ENCODE results near the gene PITPNM2. TPM values are rescaled to one million over a fixed set of nuclear protein-coding genes. Genes with fewer than 3 reads are reported as not detected.
A peak's percentile ranks its signal among the peaks of the same experiment; 100 is the strongest.
"Not testable (repeated sequence)": the region's sequence is repeated elsewhere in the genome, so short reads cannot be mapped to it uniquely, and the experiment has no call there.

The PITPNM2 gene
- total RNA-seq, 2 experiments from 2014 or later = 8.6 to 11.6 TPM

DNA sequence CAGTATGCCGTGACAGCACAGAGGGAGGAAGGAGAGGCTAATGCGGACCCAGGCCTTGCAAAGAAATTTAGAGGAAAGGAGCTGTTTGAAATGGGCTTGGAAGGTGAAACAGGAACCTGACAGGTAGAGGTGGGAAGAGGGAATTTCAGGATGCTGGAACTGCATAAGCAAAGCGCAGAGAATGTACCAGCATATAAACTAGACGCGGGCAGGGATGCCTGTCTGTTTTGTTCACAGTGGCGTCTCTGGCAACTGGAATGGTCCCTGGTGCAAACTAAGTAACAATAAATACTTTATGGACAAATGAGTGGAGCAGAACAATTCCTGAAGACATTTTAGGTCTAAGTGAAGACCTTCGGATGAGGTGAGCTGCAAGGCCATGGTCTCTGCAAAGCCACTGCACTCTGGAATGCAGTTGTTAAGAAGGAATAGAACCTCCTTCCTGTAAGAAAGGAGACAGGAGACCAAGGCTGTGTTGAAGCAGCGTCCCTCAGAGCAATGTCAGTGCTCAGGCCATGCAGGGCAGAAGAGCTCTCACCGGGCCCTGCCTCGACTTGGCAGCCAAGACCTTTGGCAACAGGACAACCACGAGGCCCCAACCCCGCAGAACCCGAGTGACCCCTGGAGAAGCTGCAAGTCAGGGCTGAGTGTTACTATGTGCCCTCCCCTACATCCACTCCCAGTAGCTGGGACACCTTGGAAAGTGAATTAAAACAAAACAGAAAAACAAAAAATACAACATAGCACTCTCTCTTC is 42.8 kb downstream of the PITPNM2 start:
- ATAC-seq (no peak), DNase-seq (no peak)
- peak overlapping the region; percentile 93 for H3K27ac Mint-ChIP-seq
- peaks cover 41% of the 10 kb centered on the region for H3K4me1 Mint-ChIP-seq
- H3K27me3 Mint-ChIP-seq = no peaks in the 10 kb centered on the region
- H3K4me3 Mint-ChIP-seq = no peak overlapping the region
- H3K36me3 Mint-ChIP-seq = peaks cover 2% of the 10 kb centered on the region
- CTCF ChIA-PET = interaction anchor here (0.7 to 2.2 kb wide), 4 partner anchors 12 to 33 kb away, joined by 3 to 9 read pairs (median 8); no protein-coding TSS in a partner anchor
- H3K9me3 Mint-ChIP-seq (ENCODE audit: low read depth) = no peaks in the 10 kb centered on the region

GRCh38 chr12:123106640-123107359 is 44.1 kb downstream of the PITPNM2 start:
- Mint-ChIP-seq H3K4me1 (peaks cover 41% of the 10 kb centered on the region), H3K9me3 (ENCODE audit: low read depth) (no peaks in the 10 kb centered on the region), H3K36me3 (peaks cover 2% of the 10 kb centered on the region), H3K27me3 (no peaks in the 10 kb centered on the region), H3K27ac (peak overlapping the region; percentile 93), H3K4me3 (peak overlapping the region; percentile 40)
- peak; percentile 96 for ATAC-seq
- CTCF ChIA-PET = interaction anchor here (1.0 to 2.2 kb wide), 6 partner anchors 14 to 385 kb away, joined by 3 to 9 read pairs (median 5); no protein-coding TSS in a partner anchor
- peak; percentile 90 for DNase-seq

DNA sequence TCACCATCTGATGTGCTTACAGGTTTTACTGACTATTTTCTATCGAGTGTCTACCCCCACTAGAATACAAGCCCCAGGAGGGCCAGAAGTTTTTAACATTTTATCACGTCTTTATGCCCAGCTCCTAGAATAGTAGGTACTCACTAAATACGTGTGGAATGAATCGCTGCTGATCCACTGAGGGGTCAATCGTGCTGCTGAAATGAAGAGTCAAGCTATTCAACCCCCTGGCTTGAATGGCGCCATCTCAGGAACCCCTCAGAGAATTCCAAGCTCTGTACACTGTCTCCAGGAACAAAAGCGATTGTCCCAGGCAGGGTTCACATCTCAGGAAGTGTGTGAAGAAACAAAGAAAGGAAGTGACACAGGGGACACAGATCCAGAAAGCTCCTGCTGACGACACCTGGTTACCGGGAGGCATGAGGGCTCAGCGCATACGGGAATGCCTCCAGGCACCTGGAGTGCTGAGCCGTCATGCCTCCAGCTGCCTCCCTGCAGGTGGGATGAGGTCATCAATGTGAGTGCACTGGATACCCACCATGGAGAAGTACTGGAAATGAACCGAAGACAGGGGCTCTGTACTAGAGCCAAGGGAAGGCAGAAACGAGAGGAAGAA is 45.6 kb downstream of the PITPNM2 start:
- H3K27me3 Mint-ChIP-seq = no peaks in the 10 kb centered on the region
- ATAC-seq (no peak), DNase-seq (no peak)
- peaks cover 2% of the 10 kb centered on the region for H3K36me3 Mint-ChIP-seq
- H3K27ac Mint-ChIP-seq = peak overlapping the region; percentile 93
- peaks cover 30% of the 10 kb centered on the region for H3K4me1 Mint-ChIP-seq
- H3K9me3 Mint-ChIP-seq (ENCODE audit: low read depth) = no peaks in the 10 kb centered on the region
- no peak overlapping the region for H3K4me3 Mint-ChIP-seq
- CTCF ChIA-PET = interaction anchor here (0.9 kb wide), 1 partner anchor 26 kb away, joined by 3 read pairs; no protein-coding TSS in a partner anchor

DNA sequence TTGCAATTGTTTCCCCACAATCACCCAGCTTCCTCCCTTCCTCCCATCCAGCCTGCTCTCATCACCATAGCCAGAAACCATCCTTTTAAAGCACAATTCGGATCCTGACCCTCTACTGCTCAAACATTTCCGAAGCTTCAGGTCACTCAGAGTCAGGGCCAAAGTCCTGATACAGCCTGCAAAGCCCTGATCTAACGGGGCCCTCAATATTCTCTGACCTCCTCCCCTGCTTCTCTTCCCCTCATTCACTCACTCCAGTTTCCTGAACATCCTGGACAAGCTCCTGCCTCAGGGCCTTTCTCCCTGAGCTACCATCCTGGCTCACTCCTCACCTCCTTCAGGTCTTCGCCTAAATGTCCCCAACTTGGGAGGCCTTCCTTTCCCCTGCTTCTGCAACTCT is 46.1 kb downstream of the PITPNM2 start:
- ATAC-seq (no peak), DNase-seq (no peak)
- Mint-ChIP-seq H3K4me3 (no peak overlapping the region), H3K9me3 (ENCODE audit: low read depth) (no peaks in the 10 kb centered on the region), H3K27ac (no peak overlapping the region), H3K27me3 (no peaks in the 10 kb centered on the region), H3K4me1 (peaks cover 30% of the 10 kb centered on the region), H3K36me3 (peaks cover 2% of the 10 kb centered on the region)
- CTCF ChIA-PET = interaction anchor here (0.9 kb wide), 1 partner anchor 27 kb away, joined by 3 read pairs; no protein-coding TSS in a partner anchor

DNA sequence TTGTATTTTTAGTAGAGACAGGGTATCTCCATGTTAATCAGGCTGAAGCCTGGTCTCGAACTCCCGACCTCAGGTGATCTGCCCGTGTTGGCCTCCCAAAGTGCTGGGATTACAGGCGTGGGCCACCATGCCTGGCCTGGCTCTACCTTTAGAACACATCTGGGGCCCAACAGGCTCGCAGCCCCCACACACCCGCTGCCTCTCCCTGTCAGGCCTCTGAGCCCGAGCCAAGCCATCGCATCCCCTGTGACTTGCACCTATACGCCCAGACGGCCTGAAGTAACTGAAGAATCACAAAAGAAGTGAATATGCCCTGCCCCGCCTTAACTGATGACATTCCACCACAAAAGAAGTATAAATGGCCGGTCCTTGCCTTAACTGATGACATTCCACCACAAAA is 46.8 kb downstream of the PITPNM2 start:
- not testable (repeated sequence) for H3K27me3 Mint-ChIP-seq; H3K27ac Mint-ChIP-seq; DNase-seq; H3K4me3 Mint-ChIP-seq; H3K36me3 Mint-ChIP-seq; ATAC-seq; H3K9me3 Mint-ChIP-seq (ENCODE audit: low read depth)
- H3K4me1 Mint-ChIP-seq = peaks cover 30% of the 10 kb centered on the region
- CTCF ChIA-PET = interaction anchor here (0.9 kb wide), 1 partner anchor 27 kb away, joined by 3 read pairs; no protein-coding TSS in a partner anchor

DNA sequence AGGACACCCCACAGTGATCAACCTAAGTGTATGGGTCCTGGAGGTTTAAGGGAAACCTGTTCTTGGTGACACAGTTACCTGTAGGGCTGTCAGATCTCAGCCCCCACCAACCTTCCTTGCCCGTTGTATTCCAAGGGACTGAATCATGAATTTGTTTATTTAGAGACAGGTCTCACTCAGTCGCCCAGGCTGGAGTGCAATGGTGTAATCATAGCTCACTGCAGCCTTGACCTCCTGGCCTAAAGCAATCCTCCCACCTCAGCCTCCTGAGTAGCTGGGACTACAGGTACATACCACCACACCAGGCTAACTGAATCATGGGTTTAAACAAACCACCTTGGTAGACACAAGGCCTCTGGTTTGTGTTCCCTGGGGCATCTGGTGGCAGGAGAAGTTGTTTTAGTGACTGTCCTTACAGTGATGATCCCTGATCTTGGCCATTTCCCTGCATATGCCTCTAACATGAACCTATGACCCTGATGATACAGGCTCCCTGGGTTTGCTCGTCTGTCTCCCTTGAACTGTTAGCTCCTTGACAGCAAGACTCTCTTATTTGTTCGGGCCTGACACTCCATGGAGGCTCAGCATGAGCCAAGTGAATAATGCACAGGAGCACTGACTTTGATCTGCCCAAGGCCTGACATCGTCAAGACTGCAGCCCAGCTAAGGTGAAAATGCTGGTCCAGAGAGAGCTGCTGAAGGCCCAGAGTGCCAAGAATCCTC is 47.9 kb downstream of the PITPNM2 start:
- CTCF ChIA-PET = interaction anchor here (1.2 to 2.6 kb wide), 2 partner anchors 24 to 27 kb away, joined by 3 to 12 read pairs; no protein-coding TSS in a partner anchor
- peaks cover 28% of the 10 kb centered on the region for H3K4me1 Mint-ChIP-seq
- H3K36me3 Mint-ChIP-seq = peaks cover 2% of the 10 kb centered on the region

GRCh38 chr12:123102366-123102765 is 48.5 kb downstream of the PITPNM2 start:
- Mint-ChIP-seq H3K27me3 (no peaks in the 10 kb centered on the region), H3K36me3 (no peaks in the 10 kb centered on the region), H3K4me3 (no peak overlapping the region), H3K27ac (no peak overlapping the region), H3K4me1 (peaks cover 23% of the 10 kb centered on the region), H3K9me3 (ENCODE audit: low read depth) (no peaks in the 10 kb centered on the region)
- CTCF ChIA-PET = interaction anchor here (1.2 to 2.6 kb wide), 2 partner anchors 24 to 27 kb away, joined by 3 to 12 read pairs; no protein-coding TSS in a partner anchor
- no peak for ATAC-seq
- DNase-seq = no peak

More for the DNA sequence above, 47.9 kb downstream of the PITPNM2 start:
- Mint-ChIP-seq H3K27ac (no peak overlapping the region), H3K9me3 (ENCODE audit: low read depth) (no peaks in the 10 kb centered on the region), H3K4me3 (no peak overlapping the region), H3K27me3 (no peaks in the 10 kb centered on the region)
- ATAC-seq = no peak
- DNase-seq = no peak

DNA sequence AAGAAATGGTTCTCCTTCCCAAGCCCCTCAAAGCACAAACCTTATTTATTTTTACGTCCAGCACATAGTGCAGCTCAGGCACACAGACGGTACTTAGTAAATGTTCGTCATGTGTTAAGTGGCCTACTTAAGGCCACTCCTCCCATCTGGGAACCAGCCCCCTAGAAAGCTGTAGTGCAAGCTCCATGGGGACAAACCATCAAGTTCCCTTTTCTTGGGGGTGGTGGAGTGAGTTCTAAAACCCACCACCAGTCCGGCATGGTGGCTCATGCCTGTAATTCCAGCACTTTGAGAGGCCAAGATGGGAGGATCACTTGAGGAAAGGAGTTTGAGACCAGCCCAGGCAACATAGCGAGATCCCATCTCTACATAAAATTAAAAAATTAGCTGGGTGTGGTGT is 49.4 kb downstream of the PITPNM2 start:
- no peaks in the 10 kb centered on the region for H3K27me3 Mint-ChIP-seq
- no peaks in the 10 kb centered on the region for H3K36me3 Mint-ChIP-seq
- no peaks in the 10 kb centered on the region for H3K9me3 Mint-ChIP-seq (ENCODE audit: low read depth)
- H3K4me1 Mint-ChIP-seq = peaks cover 14% of the 10 kb centered on the region
- no peak overlapping the region for H3K4me3 Mint-ChIP-seq
- no peak overlapping the region for H3K27ac Mint-ChIP-seq
- CTCF ChIA-PET = interaction anchor here (2.6 kb wide), 1 partner anchor 26 kb away, joined by 12 read pairs; no protein-coding TSS in a partner anchor
- DNase-seq (no peak), ATAC-seq (no peak)

Other genes with a start within 250 kb of the PITPNM2 start
- gene ABCB9, start 184.6 kb downstream of the PITPNM2 start, total RNA-seq = 1 to 10 TPM; 3.6 to 4.4 TPM
- 10 to 100 TPM; 23.8 to 29.8 TPM for gene OGFOD2, start 175.8 kb downstream of the PITPNM2 start, total RNA-seq
- gene ARL6IP4, start 170.4 kb downstream of the PITPNM2 start, total RNA-seq = 100 to 1,000 TPM; 169 to 216 TPM
- 100 to 1,000 TPM; 129 to 186 TPM for gene MPHOSPH9, start 82.1 kb upstream of the PITPNM2 start, total RNA-seq
- gene MTRFR, start 82.3 kb upstream of the PITPNM2 start, total RNA-seq = 10 to 100 TPM; 29.5 to 31.7 TPM
- 10 to 100 TPM; 30.5 to 48.5 TPM for gene CDK2AP1, start 120.8 kb upstream of the PITPNM2 start, total RNA-seq
- 10 to 100 TPM; 35.7 to 45.3 TPM for gene SBNO1, start 213.8 kb upstream of the PITPNM2 start, total RNA-seq
- 10 to 100 TPM; 76.3 to 79.3 TPM for gene KMT5A, start 233.0 kb upstream of the PITPNM2 start, total RNA-seq

Data from activated CD8-positive, alpha-beta memory T cell treated with anti-CD3 and anti-CD28 coated beads, Interleukin-2, amount 10 ng/mL, durations not matched to agents 7 days and 5 days (primary cell).